ENCODE data around the gene PAX2. TPM values are rescaled to one million over a fixed set of nuclear protein-coding genes. Genes with fewer than 3 reads are reported as not detected.

PAX2 gene
- total RNA-seq, 3 donors from 2014 or later: under 0.01 TPM; not detected in 2

DNA sequence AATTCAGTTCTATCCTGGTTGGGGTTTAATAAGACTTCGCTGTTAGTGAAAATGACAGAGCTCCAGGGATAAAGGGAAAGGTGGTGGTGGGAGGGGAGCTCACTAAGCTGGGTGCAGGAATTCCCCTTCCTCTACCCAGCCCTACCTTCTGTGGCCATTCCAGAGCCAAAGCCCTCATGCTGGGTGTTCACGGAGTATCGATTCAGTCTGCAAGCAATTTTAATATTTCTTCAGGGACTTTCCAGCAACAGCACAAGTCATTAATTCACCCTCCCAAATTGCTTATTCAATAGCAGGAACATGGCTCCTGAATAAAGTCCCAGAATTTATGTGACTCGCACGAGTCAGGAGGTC is 22.0 kb downstream of the PAX2 start:
- Histone ChIP-seq H3K27me3 (peaks cover 0 to 34% of the 10 kb centered on the region in 2 donors), H3K9me3 (no peaks in the 10 kb centered on the region)

DNA sequence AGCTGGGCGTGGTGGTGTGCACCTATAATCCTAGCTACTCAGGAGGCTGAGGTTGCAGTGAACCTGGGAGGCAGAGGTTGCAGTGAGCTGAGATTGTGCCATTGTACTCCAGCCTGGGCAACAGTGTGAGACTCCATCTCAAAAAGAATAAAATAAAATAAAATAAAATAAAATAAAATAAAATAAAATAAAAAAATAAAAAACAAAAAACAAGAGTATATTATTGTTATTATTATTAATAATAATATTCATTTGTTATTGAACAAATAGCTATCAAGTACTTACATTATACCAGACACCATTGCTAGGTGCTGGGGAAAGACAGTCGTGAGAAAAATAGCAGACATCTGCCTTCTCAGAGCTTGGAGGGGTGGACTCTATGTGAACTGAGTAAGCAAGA is 24.1 kb downstream of the PAX2 start:
- intact Hi-C loops (cut with DNase I; ENCODE audit: low total_unique reads): no loop called here
- no peak for DNase-seq (ENCODE audit: low spot score in 2 of 2)
- Histone ChIP-seq H3K4me3 (no peak overlapping the region), H3K9me3 (no peaks in the 10 kb centered on the region), H3K27me3 (peaks cover 0 to 36% of the 10 kb centered on the region in 2 donors), H3K27ac (no peak overlapping the region), H3K36me3 (no peaks in the 10 kb centered on the region), H3K4me1 (no peaks in the 10 kb centered on the region)
- TF ChIP-seq, protein P1, sequence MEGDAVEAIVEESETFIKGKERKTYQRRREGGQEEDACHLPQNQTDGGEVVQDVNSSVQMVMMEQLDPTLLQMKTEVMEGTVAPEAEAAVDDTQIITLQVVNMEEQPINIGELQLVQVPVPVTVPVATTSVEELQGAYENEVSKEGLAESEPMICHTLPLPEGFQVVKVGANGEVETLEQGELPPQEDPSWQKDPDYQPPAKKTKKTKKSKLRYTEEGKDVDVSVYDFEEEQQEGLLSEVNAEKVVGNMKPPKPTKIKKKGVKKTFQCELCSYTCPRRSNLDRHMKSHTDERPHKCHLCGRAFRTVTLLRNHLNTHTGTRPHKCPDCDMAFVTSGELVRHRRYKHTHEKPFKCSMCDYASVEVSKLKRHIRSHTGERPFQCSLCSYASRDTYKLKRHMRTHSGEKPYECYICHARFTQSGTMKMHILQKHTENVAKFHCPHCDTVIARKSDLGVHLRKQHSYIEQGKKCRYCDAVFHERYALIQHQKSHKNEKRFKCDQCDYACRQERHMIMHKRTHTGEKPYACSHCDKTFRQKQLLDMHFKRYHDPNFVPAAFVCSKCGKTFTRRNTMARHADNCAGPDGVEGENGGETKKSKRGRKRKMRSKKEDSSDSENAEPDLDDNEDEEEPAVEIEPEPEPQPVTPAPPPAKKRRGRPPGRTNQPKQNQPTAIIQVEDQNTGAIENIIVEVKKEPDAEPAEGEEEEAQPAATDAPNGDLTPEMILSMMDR (IDR thresholded peaks at IDR 0.05): no peak
- TF ChIP-seq POLR2A (IDR thresholded peaks at IDR 0.05): no peak
- no peak for TF ChIP-seq POLR2AphosphoS5 (IDR thresholded peaks at IDR 0.05)

More for the DNA sequence above, 22.0 kb downstream of the PAX2 start:
- Histone ChIP-seq H3K36me3 (no peaks in the 10 kb centered on the region), H3K4me3 (no peak overlapping the region), H3K4me1 (no peaks in the 10 kb centered on the region), H3K27ac (no peak overlapping the region)
- no peak for TF ChIP-seq POLR2AphosphoS5 (IDR thresholded peaks at IDR 0.05)
- no peak for TF ChIP-seq POLR2A (IDR thresholded peaks at IDR 0.05)
- TF ChIP-seq, protein P1 (IDR thresholded peaks at IDR 0.05): no peak
- intact Hi-C loops (cut with DNase I; ENCODE audit: low total_unique reads): no loop called here
- no peak for DNase-seq (ENCODE audit: low spot score in 2 of 2)

DNA sequence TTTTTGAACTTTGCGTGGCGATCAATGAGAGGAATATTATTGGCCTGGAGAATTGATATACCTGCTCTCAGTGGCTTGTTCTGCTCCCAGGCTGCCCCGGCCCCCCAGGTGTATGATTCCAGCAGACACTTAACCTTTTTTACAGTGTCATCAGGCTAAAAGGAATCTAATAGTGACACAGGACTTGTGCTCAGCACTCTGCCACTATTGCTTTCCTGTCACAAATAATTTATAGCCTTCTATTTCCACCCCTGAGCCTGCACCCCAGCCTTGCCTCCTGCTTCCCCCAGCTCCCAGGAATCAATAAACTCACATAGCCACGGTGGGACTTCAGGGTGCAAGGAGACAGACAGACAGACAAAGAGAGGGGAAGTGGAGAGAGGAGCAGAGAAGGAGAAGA is 28.3 kb downstream of the PAX2 start:
- Histone ChIP-seq H3K27ac (no peak overlapping the region), H3K4me3 (no peak overlapping the region), H3K36me3 (no peaks in the 10 kb centered on the region), H3K27me3 (peaks cover 0 to 25% of the 10 kb centered on the region in 2 donors), H3K9me3 (no peaks in the 10 kb centered on the region), H3K4me1 (no peaks in the 10 kb centered on the region)
- intact Hi-C loops (cut with DNase I; ENCODE audit: low total_unique reads): no loop called here
- DNase-seq (ENCODE audit: low spot score in 2 of 2): no peak
- TF ChIP-seq POLR2AphosphoS5 (IDR thresholded peaks at IDR 0.05) (no peak), POLR2A (IDR thresholded peaks at IDR 0.05) (no peak)
- TF ChIP-seq, protein P1 (IDR thresholded peaks at IDR 0.05): no peak

DNA sequence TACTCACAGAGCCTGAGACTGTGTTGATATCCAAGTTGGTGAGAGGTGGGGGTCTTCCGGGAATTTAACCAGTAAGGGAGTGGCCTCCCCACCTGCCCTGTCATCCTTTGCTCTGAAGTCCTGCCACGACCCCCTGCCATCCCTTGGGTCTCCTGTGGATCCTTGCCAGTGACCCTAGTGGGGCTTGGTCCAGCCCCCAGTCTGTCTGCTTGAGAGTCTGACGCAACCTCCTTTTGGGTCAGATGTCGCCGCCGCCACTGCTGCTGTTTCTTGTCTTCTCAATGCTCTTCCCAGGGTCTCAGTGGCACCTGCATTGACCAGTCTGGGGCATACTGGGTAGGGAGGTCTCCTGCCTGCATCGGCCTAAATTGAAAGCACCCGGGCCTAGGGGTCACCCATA is 28.8 kb downstream of the PAX2 start:
- H3K4me3 ChIP-seq: no peak overlapping the region
- H3K36me3 ChIP-seq: no peaks in the 10 kb centered on the region
- peaks cover 0 to 20% of the 10 kb centered on the region in 2 donors for H3K27me3 ChIP-seq
- no peak for TF ChIP-seq POLR2A (IDR thresholded peaks at IDR 0.05)
- TF ChIP-seq POLR2AphosphoS5 (IDR thresholded peaks at IDR 0.05): no peak
- TF ChIP-seq, protein P1 (IDR thresholded peaks at IDR 0.05): no peak
- no peaks in the 10 kb centered on the region for H3K9me3 ChIP-seq
- DNase-seq (ENCODE audit: low spot score in 2 of 2): no peak
- H3K27ac ChIP-seq: no peak overlapping the region
- intact Hi-C loops (cut with DNase I; ENCODE audit: low total_unique reads): no loop called here
- H3K4me1 ChIP-seq: no peaks in the 10 kb centered on the region

DNA sequence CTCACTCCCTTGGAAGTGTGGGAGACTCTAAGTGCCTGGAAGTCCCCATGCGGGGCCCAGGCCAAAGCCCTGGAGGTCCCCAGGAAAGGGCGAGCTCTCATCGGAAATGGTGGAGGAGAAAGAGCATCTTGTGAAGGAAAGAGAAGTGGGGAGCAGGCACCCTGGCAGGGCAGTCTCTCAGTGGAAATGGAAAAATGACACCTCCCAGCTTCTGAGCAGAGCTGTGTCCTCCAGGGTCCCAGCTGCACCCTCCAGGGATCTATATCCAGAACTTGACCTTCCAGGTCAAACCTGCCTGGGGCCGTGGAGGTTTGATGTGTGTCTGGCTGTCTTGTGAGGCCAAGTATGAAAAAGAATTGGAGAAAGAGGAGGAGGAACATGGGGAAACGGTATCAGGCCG is 29.5 kb downstream of the PAX2 start:
- Histone ChIP-seq H3K9me3 (no peaks in the 10 kb centered on the region), H3K27ac (no peak overlapping the region), H3K4me3 (no peak overlapping the region), H3K36me3 (no peaks in the 10 kb centered on the region), H3K4me1 (no peaks in the 10 kb centered on the region), H3K27me3 (peaks cover 0 to 19% of the 10 kb centered on the region in 2 donors)
- no peak for DNase-seq (ENCODE audit: low spot score in 2 of 2)
- TF ChIP-seq POLR2A (IDR thresholded peaks at IDR 0.05) (no peak), POLR2AphosphoS5 (IDR thresholded peaks at IDR 0.05) (no peak)
- TF ChIP-seq, protein P1 (IDR thresholded peaks at IDR 0.05): no peak
- intact Hi-C loops (cut with DNase I; ENCODE audit: low total_unique reads): no loop called here
